Neural crest cell (in vitro differentiated cells): Measurements from ENCODE around the gene FLRT1. TPM values are rescaled to one million over a fixed set of nuclear protein-coding genes. Genes with fewer than 3 reads are reported as not detected.

Experiments
- DNase-seq: peaks from one replicate; pipeline ENCODE4 v3.0.0; 2021; ENCODE audit warnings: low read depth, mixed read lengths, low spot score
- H3K27ac Mint-ChIP-seq: one replicate; pipeline ENCODE4 v1.8.0; 2021; ENCODE audit warnings: mild to moderate bottlenecking, mixed read lengths; ENCODE audit not compliant: unreplicated experiment
- H3K27me3 Mint-ChIP-seq: 2 replicates; pipeline ENCODE4 v1.8.0; 2021; ENCODE audit warnings: low read depth, mild to moderate bottlenecking, mixed read lengths
- H3K36me3 Mint-ChIP-seq: 2 replicates; pipeline ENCODE4 v1.8.0; 2021; ENCODE audit warnings: low read depth, mild to moderate bottlenecking, mixed read lengths
- H3K4me1 Mint-ChIP-seq: 2 replicates; pipeline ENCODE4 v1.8.0; 2021; ENCODE audit warnings: mixed read lengths
- H3K4me3 Mint-ChIP-seq: one replicate; pipeline ENCODE4 v1.8.0; 2021; ENCODE audit warnings: mild to moderate bottlenecking, mixed read lengths
- H3K9me3 Mint-ChIP-seq: 2 replicates; pipeline ENCODE4 v1.8.0; 2021; ENCODE audit warnings: mixed read lengths
- total RNA-seq: library from RNA; stranded (reverse); gene quantifications from 2 replicates; pipeline ENCODE4 v1.2.1, GENCODE V29; 2021
- TF ChIP-seq, protein P1 (sequence below): fragments of 200-600 bp; sonication (generic); conservative IDR thresholded peaks from 2 replicates; pipeline ENCODE4 v1.5.0; 2021; ENCODE audit warnings: antibody characterized with exemption, mild to moderate bottlenecking

FLRT1 gene
- total RNA-seq, 1 donor from 2014 or later = 3.0 TPM

DNA sequence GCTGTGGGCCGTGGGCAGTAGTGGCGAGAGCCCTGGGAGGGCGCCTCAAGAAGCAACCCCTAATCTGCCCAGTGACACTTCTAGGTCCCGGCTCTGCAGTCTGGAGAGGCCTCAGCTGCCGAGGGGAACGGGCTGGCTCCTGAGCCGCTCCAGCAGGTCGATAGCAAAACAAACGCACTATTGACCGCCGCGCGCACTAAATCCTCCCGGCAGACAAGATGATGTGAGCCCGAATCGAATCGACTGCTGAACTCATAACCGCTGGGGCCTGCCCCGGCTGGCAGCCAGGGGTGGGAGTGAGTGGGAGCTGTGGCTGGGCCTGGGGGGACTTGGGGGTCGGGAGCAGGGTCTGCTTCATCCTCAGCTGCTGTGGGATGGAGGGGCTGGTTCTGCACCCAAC lies 36.1 kb downstream of the FLRT1 start:
- TF ChIP-seq, protein P1, sequence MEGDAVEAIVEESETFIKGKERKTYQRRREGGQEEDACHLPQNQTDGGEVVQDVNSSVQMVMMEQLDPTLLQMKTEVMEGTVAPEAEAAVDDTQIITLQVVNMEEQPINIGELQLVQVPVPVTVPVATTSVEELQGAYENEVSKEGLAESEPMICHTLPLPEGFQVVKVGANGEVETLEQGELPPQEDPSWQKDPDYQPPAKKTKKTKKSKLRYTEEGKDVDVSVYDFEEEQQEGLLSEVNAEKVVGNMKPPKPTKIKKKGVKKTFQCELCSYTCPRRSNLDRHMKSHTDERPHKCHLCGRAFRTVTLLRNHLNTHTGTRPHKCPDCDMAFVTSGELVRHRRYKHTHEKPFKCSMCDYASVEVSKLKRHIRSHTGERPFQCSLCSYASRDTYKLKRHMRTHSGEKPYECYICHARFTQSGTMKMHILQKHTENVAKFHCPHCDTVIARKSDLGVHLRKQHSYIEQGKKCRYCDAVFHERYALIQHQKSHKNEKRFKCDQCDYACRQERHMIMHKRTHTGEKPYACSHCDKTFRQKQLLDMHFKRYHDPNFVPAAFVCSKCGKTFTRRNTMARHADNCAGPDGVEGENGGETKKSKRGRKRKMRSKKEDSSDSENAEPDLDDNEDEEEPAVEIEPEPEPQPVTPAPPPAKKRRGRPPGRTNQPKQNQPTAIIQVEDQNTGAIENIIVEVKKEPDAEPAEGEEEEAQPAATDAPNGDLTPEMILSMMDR = no peak
- Mint-ChIP-seq H3K9me3 (no peaks in the 10 kb centered on the region), H3K27me3 (no peaks in the 10 kb centered on the region), H3K4me3 (peak overlapping the region; percentile 31), H3K36me3 (no peaks in the 10 kb centered on the region), H3K27ac (no peak overlapping the region), H3K4me1 (peaks cover 27% of the 10 kb centered on the region)
- no peak for DNase-seq

DNA sequence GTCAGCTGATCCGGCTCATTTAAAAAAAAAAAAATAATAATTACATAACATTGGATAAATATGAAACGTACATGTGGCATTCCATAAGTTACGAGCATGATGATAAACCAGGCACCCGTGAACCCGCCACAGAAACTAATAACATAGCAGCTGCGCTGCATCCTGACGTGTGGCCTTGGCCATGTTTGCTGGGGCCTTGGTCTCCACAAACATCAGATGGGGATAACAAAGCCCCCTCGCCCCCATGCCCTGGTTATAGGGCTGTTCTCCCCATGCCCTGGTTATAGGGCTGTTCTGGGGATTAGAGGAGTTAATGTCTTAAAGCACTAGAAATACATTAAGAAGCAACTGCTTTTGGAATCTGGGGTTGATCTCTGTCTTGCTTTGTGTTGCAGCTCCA lies 36.7 kb downstream of the FLRT1 start:
- Mint-ChIP-seq H3K27me3 (no peaks in the 10 kb centered on the region), H3K36me3 (no peaks in the 10 kb centered on the region), H3K27ac (no peak overlapping the region), H3K9me3 (no peaks in the 10 kb centered on the region), H3K4me1 (peaks cover 27% of the 10 kb centered on the region), H3K4me3 (no peak overlapping the region)
- no peak for DNase-seq
- TF ChIP-seq, protein P1 = no peak

DNA sequence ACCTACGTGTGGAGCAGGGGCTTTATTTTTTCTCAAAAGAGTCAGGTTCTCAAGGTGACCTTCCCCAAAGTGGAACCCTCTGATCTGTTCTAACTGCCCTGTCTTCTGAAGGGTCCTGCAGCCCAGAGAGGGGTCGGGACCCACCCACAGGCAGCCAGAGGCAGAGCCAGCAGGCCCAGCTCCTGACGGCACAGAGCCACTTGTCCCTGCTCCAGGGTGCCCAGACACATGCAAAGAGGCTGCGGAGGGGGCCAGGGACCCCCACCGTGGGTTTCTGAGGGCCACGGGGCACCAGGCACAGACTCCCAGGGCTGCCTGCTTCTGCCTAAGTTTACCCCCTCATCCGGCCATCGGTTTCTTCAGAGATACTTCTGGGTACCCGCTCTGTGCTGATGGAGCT lies 37.1 kb downstream of the FLRT1 start:
- no peaks in the 10 kb centered on the region for H3K36me3 Mint-ChIP-seq
- H3K27me3 Mint-ChIP-seq = no peaks in the 10 kb centered on the region
- no peak overlapping the region for H3K4me3 Mint-ChIP-seq
- H3K9me3 Mint-ChIP-seq = no peaks in the 10 kb centered on the region
- no peak for DNase-seq
- no peak overlapping the region for H3K27ac Mint-ChIP-seq
- TF ChIP-seq, protein P1 = no peak
- peaks cover 24% of the 10 kb centered on the region for H3K4me1 Mint-ChIP-seq

DNA sequence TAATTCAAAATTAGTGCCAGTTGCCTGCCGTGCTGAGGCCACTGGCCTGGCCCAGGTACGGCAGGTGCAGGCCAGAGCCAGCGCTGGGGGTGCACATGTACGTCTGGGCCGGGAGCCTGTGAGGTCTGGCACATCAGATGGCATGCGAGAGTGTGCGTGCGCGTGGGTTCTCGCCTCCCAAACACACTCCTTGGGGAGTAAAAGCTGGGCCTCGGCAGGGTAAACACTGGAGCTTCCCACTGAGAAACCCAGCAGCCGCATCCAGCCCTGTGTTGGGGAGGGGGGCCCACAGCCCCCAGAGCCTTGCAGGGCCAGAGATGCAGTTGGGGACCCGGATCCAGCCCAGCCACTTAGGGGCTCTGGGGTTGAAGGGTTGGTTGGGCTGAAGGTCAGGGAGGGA lies 37.8 kb downstream of the FLRT1 start:
- no peak for DNase-seq
- H3K27me3 Mint-ChIP-seq = no peaks in the 10 kb centered on the region
- TF ChIP-seq, protein P1 = no peak
- H3K27ac Mint-ChIP-seq = no peak overlapping the region
- peaks cover 18% of the 10 kb centered on the region for H3K4me1 Mint-ChIP-seq
- H3K36me3 Mint-ChIP-seq = no peaks in the 10 kb centered on the region
- no peaks in the 10 kb centered on the region for H3K9me3 Mint-ChIP-seq
- H3K4me3 Mint-ChIP-seq = no peak overlapping the region

DNA sequence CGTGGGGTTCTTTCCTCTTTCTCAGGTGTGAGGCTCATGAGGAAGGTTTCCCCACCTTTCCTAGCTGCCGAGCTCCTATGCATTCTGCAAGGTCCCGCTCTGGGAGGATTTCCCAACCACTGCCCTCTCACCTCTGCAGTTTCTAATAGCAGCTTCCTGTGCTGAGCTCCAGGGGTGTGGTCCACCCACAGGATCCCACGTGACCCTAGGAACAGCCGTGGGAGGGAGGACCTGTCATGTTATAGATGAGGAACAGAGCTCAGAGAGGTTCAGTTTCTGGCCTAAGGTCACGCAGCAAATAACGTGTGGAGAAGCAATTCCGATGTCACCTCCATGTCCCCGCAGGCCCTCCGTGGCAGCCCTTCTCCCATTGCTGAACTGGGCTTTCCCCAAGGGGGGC lies 38.5 kb downstream of the FLRT1 start:
- Mint-ChIP-seq H3K9me3 (no peaks in the 10 kb centered on the region), H3K27ac (no peak overlapping the region), H3K4me3 (no peak overlapping the region), H3K4me1 (peaks cover 18% of the 10 kb centered on the region), H3K36me3 (no peaks in the 10 kb centered on the region), H3K27me3 (no peaks in the 10 kb centered on the region)
- TF ChIP-seq, protein P1 = no peak
- no peak for DNase-seq

DNA sequence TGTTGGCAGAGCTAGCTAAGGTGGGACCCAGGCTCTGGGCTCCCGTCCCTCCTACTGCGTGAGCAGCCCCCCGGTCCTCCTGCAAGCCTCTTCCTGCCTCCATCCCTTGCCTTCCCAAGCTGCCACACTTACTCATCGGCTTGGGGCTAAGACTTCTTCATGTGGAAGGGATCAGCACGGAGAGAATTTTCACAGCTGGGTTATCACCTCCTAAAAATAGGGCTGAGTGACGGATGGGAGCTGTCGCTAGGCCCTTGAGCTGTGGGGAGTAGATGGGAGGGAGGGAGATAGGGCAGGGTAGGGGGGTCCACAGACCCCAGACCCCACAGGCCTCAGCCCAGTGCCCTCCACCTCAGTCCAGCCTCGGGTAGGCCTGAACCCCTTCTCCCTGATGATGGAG lies 41.0 kb downstream of the FLRT1 start:
- Mint-ChIP-seq H3K4me1 (peaks cover 2% of the 10 kb centered on the region), H3K9me3 (no peaks in the 10 kb centered on the region), H3K36me3 (no peaks in the 10 kb centered on the region), H3K27ac (no peak overlapping the region), H3K27me3 (no peaks in the 10 kb centered on the region), H3K4me3 (no peak overlapping the region)
- TF ChIP-seq, protein P1 = no peak
- no peak for DNase-seq
